GM10248 (cell line): ENCODE measurements around the gene FRMD3.

ENCODE experiments used
- CTCF ChIA-PET: fragments of 300-600 bp; sonication (Branson Sonifier 250); formaldehyde crosslinking; extraction: SDS; loops from one replicate; lab custom pipeline; 2021; ENCODE audit warnings: antibody characterized with exemption; lab: Yijun Ruan, JAX
- POLR2A ChIA-PET: fragments of 350-650 bp; sonication (Branson Sonifier 250); formaldehyde crosslinking; extraction: SDS; loops from one replicate; lab custom pipeline; 2020; ENCODE audit warnings: antibody characterized with exemption; lab: Yijun Ruan, JAX
- DNase-seq: peaks from one replicate; pipeline ENCODE4 v3.0.0; 2012; ENCODE audit errors: extremely low spot score
- CTCF ChIP-seq: IDR thresholded peaks from 2 replicates; pipeline ENCODE4 v1.5.1; 2012; ENCODE audit warnings: mild to moderate bottlenecking, low read depth; ENCODE audit errors: extremely low read depth, missing control alignments, control extremely low read depth

Gene FRMD3

GRCh38 chr9:83327323-83327722 is 210.9 kb downstream of the FRMD3 start:
- ChIA-PET POLR2A (interaction anchor here (0.5 kb wide), 1 partner anchor 595 kb away, joined by 3 read pairs; no protein-coding TSS in a partner anchor), CTCF (interaction anchor here (1.7 to 2.6 kb wide), 2 partner anchors 217 to 269 kb away, joined by 5 to 20 read pairs; no protein-coding TSS in a partner anchor)
- no peak for DNase-seq
- no peak for TF ChIP-seq CTCF

- ChIA-PET CTCF (interaction anchor here (3.0 kb wide), 1 partner anchor 11 kb away, joined by 22 read pairs; no protein-coding TSS in a partner anchor), POLR2A (no interaction called here)
- TF ChIP-seq CTCF: no peak
- no peak for DNase-seq
These were observed 215.1 kb downstream of the FRMD3 start for GRCh38 chr9:83323148-83323547.

GRCh38 chr9:83322438-83322837 is 215.8 kb downstream of the FRMD3 start:
- ChIA-PET POLR2A (no interaction called here), CTCF (interaction anchor here (3.0 kb wide), 1 partner anchor 12 kb away, joined by 22 read pairs; no protein-coding TSS in a partner anchor)
- TF ChIP-seq CTCF: no peak
- DNase-seq: no peak

- CTCF ChIA-PET: interaction anchor here (1.2 to 4.0 kb wide), 2 partner anchors 16 to 227 kb away, joined by 3 to 14 read pairs; no protein-coding TSS in a partner anchor
- POLR2A ChIA-PET: no interaction called here
- no peak for DNase-seq
- no peak for TF ChIP-seq CTCF
These were observed 221.0 kb downstream of the FRMD3 start for GRCh38 chr9:83317244-83317643.

- POLR2A ChIA-PET: no interaction called here
- CTCF ChIA-PET: interaction anchor here (4.0 kb wide), 1 partner anchor 18 kb away, joined by 14 read pairs; no protein-coding TSS in a partner anchor
- no peak for DNase-seq
- no peak for TF ChIP-seq CTCF
These were observed 222.6 kb downstream of the FRMD3 start for GRCh38 chr9:83315649-83316048.

GRCh38 chr9:83313781-83314180 is 224.4 kb downstream of the FRMD3 start:
- CTCF ChIA-PET: interaction anchor here (1.4 kb wide), 1 partner anchor 18 kb away, joined by 3 read pairs; no protein-coding TSS in a partner anchor

More at GRCh38 chr9:83313781-83314180, 224.4 kb downstream of the FRMD3 start:
- POLR2A ChIA-PET: no interaction called here
- no peak for TF ChIP-seq CTCF
- no peak for DNase-seq
